HG03064 (cell line): ENCODE data around the gene ANKMY1.

Experiments used
- ATAC-seq: cut with Tn5 transposase; IDR thresholded peaks from one replicate; pipeline ENCODE4 v1.9.1; 2021; ENCODE audit warnings: low read depth; ENCODE audit not compliant: unreplicated experiment

ANKMY1 gene

GRCh38 chr2:240452462-240453256 lies 105.1 kb downstream of the ANKMY1 start:
- no peak for ATAC-seq

- no peak for ATAC-seq
Measured at GRCh38 chr2:240451791-240452461, 105.9 kb downstream of the ANKMY1 start.

DNA sequence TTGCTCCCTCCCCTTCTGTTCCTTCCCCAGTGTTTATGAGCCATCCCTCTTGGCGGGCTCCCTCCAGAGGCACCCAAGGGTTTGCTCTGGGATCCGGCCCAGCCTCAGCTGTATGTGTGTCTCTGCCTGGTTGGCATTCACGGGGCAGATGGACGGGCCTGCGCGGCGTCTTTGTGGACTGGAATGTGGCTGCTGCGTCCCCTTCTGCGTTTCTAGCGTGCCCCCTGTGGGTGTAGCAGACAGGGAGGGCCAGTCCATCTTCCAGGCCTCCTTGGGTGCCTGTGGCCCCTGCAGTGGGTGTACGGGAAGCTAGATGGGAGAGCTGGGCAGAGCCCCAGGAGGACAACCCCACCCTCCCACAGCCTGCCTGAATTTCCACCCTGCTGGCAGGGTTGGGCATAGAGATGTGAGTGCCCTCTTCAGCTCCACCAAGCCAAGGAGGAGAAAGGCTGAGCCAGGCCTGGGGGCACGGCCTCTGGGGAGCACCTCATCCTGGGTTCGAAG lies 106.6 kb downstream of the ANKMY1 start:
- no peak for ATAC-seq

GRCh38 chr2:240450532-240451107 lies 107.2 kb downstream of the ANKMY1 start:
- no peak for ATAC-seq

DNA sequence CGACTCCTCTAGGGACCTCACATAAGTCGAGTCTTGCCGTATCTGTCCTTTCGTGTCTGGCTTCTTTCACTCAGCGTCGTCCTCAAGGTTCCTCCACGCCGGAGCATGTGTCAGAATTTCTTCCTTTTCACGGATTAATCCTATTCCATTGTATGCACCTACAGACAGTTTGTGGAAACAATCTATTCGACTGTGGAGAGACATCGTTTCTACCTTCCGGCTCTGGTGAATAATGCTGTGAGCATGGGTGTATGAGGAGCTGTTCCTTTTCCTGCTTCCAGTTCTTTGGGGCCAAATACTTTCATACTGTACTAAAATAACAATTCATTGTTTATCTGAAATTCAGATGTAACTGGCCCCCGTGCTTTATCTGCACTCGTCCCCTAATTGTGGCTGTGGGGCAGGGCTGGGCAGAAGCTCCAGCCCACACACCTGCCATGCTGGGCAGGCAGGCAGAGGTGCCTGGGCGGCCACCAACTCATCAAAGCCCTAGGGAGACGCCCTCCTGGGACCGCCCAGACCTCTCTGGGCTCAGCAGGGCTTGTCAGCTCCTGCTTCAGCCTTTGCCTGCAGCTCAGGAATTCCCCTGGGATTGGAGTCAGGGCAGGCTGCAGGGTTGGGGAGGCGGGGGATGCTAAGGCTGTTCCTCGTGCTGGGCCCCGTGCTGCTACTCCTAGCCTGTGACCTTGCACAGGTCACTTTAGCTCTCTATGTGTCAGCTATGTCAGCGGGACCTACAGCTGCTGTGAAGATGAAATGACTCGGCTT lies 107.8 kb downstream of the ANKMY1 start:
- no peak for ATAC-seq

DNA sequence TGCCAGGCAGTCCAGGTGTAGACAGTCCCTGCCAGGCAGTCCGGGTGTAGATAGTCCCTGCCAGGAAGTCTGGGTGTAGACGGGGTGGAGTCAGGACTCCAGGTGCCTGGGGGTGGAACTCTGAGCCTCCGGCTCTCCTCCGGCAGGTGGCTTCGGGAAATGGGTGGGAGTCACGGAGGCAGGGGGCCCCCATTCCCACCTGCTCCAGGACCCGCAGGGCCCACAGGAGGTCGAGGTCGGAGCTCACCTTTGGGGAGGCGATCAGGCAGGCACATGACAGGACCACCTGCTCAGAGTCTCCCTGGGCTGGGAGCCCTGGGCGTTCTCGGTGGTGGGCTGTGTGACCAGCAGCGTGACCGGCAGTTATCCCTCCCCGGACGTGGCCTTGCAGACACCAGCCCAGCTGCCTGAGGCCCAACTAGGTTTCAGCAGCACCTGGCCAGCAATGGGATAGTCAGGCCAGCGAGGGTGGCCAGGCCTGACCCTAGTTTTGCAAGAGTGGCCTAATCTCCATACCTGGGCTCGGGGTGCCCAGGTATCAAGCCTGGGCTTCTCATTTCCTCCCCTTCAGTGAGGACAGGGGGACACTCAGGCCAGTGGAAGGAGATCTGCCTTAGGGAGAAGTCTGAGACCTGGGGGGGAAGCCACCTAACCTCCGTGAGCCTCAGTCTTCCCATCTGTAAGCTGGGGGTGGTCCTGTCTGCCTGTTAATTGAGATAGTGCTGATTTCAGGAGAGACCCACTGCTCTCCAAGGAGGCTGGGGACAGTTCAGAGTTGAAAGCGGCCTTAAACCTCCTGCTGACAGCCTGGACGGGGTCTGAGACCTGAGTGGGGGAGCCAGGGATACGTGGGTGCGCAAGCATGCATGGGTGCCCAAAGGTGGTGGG lies 109.2 kb downstream of the ANKMY1 start:
- no peak for ATAC-seq

DNA sequence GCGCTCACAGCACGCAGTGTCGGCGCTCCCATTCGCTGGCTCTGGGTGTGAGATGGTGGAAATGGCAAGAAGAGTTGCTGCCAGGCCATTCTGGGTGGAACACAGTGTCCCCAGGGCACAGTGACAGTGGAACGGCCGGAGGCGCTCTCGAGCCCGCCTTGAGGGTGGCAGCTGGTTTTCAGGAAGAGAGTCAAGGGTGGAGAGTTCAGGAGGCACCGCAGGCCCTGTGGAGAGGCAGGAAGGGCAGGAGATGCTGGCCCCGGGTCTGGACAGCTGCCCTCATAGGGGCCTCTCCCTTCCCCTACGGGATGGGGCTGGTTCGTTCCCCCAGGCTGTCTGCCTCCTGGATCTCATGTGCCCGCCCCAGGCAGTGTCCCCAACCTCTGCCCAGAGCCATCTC lies 109.9 kb downstream of the ANKMY1 start:
- ATAC-seq = no peak

- ATAC-seq = no peak
Measured at GRCh38 chr2:240447331-240447730, 110.5 kb downstream of the ANKMY1 start.

- no peak for ATAC-seq
Measured at GRCh38 chr2:240446664-240447175, 111.1 kb downstream of the ANKMY1 start.

DNA sequence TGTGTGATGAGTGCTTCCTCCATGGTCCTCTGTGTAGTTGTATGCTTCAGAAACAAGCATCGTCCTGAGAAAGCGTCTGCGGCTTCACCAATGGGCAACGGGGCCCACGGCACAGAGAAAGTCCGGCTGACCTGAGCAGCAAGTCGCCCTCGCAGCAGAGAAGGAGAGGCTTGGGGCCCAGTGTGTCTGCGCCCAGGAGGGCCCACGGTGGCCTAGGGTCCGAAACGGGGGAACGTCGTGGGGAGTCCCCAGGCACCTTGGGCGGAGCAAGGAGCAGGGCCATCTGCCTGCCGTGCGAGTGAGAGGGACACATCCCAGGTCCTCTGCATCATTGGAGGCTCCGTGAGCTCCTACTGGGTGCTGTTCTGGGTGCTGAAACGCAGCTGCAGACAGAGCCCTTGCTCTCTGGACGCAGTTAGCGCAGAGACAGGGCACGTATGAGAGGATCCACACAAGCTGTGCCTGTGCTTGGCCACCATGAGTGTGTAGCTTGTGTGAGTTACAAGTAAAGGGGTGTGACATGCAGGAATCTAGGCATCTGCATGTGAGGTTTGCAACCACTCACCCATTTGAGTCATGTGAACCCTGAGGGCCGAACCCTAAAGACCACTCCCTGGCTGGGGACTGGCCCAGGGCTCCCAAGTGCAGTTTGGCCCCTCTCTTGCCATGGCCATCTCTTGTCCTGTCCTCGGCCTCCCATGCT lies 111.7 kb downstream of the ANKMY1 start:
- ATAC-seq = no peak

GRCh38 chr2:240444464-240444863 lies 113.3 kb downstream of the ANKMY1 start:
- no peak for ATAC-seq

DNA sequence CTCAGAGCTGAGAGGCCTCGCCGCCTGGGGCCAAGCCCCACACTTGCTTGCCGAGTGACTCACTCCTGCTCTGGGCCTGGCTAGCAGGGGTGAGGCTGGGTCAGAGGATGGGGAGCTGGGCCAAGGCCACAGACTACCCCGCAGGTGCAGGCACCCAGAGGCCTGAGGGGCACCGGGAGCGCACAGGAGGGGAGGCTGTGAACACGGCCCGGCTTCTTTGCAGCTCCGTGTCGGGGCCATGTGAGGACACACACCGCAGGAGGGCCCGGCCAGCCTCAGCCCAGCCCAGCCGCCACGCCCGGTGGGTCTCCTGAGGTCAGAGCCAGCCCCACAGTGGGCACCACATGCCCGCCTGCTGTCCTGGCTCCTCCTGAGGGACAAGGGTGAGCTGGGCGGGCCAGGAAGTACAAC lies 113.9 kb downstream of the ANKMY1 start:
- ATAC-seq = no peak

- no peak for ATAC-seq
Measured at GRCh38 chr2:240442891-240443715, 114.7 kb downstream of the ANKMY1 start.

DNA sequence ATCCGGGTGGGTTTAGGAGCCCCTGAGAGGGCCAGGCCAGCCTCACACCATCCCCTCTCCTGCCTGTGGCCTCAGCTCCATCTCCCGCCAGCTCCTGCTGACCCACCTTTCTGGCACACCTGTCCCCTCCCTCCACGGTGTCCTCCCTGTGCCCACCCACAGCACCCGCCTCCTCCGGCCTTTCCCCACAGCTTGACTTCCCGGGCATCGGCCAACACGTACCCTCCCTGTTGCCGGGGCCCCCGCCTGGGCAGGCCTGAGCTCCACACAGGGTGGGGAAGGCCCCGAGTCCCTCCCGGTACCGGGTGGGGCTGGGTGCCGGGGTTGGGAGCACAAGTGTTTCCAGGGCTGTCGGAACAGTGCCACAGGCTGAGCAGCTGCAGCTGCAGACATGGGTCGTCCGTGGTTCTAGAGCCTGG lies 115.8 kb downstream of the ANKMY1 start:
- no peak for ATAC-seq

DNA sequence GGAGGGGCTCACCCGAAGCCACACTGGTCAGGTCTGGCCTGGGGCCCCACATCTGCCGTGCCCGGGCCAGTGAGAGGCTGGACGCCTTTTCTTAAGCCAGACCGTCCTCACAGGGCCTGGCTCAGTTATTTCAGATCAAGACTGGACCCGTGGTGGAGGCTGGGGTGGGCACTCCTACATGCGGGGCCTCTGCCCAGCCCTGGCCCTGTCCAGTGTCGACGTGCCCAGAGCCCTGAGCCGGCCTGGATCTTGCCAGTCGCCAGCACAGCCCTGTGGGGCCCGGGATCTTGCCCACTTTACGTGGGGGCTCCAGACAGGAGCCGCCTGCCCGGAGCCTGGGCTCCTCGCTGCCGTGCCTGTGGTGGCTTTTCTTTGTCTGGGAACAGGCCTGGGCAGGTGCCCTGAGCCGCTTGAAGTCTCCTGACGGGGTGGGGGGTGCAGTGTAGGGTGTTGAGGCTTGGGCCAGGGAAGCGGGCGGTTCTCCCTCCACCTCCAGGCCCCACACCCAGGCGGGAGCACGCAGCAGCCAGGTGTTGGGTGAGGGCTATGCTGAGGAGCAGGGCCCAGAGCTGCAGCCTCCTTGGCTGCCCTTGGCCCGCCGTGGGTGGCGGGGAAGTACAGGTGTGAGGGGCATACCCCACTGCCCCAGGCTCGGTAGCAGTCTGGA lies 116.3 kb downstream of the ANKMY1 start:
- no peak for ATAC-seq

DNA sequence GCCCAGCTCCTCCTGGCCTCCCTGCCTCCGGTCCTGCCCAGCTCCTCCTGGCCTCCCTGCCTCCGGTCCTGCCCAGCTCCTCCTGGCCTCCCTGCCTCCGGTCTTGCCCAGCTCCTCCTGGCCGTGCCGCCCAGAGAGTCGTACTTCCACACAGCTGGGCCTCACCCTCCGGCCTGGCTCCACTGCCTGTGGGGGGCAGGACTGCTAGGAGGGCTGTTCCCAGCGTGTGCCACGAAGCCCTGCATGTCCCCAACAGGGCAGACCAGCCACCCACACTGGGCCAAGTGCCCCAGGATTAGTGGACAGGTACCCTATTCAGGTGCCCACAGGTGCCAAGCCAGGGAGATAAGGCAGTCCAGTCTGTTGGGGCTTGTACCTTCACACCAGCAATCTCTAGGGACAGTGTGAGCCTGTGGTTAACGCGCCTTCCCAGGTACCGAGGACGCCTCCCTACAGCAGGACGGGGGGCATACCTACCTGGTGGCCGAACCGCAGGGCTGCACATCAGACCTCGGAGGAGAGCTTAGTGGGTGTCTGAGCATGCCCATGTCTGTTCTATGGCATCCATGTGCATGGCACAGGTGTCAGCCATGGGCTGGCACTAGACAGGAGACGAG lies 117.0 kb downstream of the ANKMY1 start:
- no peak for ATAC-seq

DNA sequence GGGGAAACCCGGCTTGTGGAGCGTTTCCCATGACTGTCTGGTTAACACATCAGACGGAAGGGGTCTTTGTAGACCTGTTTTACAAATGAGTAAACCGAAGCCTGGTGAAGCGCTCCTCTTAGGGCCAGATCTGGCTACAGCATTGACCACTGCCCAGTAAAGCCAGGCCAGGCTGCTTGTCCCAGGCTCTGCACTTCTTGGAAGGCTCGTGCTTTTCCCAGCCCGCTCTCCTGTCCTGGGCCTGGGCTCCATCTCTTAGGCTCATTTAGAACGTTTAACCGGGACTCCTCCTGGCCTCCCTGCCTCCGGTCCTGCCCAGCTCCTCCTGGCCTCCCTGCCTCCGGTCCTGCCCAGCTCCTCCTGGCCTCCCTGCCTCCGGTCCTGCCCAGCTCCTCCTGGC lies 117.5 kb downstream of the ANKMY1 start:
- ATAC-seq = no peak
